ENCODE results near the gene NOS2.

The NOS2 gene

GRCh38 chr17:27818401-27819105 lies 18.2 kb upstream of the NOS2 start:
- no peak for FAIRE-seq

GRCh38 chr17:27817731-27818130 lies 17.4 kb upstream of the NOS2 start:
- FAIRE-seq, result no peak

GRCh38 chr17:27816946-27817345 lies 16.6 kb upstream of the NOS2 start:
- no peak for FAIRE-seq

GRCh38 chr17:27811961-27812360 lies 11.6 kb upstream of the NOS2 start:
- no peak for FAIRE-seq

- FAIRE-seq, result no peak
Observed at GRCh38 chr17:27810902-27811557, 10.7 kb upstream of the NOS2 start.

GRCh38 chr17:27810211-27810901 lies 10.0 kb upstream of the NOS2 start:
- no peak for FAIRE-seq

- no peak for FAIRE-seq
Observed at GRCh38 chr17:27809555-27809954, 9.2 kb upstream of the NOS2 start.

- FAIRE-seq, result no peak
Observed at GRCh38 chr17:27808628-27809027, 8.3 kb upstream of the NOS2 start.

- no peak for FAIRE-seq
Observed at GRCh38 chr17:27807567-27808470, 7.5 kb upstream of the NOS2 start.

GRCh38 chr17:27805520-27806146 lies 5.3 kb upstream of the NOS2 start:
- FAIRE-seq, result no peak

GRCh38 chr17:27804113-27804512 lies 3.8 kb upstream of the NOS2 start:
- no peak for FAIRE-seq

- FAIRE-seq, result no peak
Observed at GRCh38 chr17:27802962-27803680, 2.8 kb upstream of the NOS2 start.

- FAIRE-seq, result no peak
Observed at GRCh38 chr17:27802033-27802432, 1.7 kb upstream of the NOS2 start.

- FAIRE-seq, result no peak
Observed at GRCh38 chr17:27798376-27798775, 2.0 kb downstream of the NOS2 start.

- no peak for FAIRE-seq
Observed at GRCh38 chr17:27797390-27798091, 2.8 kb downstream of the NOS2 start.

GRCh38 chr17:27793906-27794569 lies 6.3 kb downstream of the NOS2 start:
- FAIRE-seq, result no peak

- no peak for FAIRE-seq
Observed at GRCh38 chr17:27793168-27793905, 7.0 kb downstream of the NOS2 start.

- FAIRE-seq, result no peak
Observed at GRCh38 chr17:27792095-27792494, 8.2 kb downstream of the NOS2 start.

GRCh38 chr17:27788919-27789318 lies 11.4 kb downstream of the NOS2 start:
- FAIRE-seq, result no peak

Measured in colon (tissue), 2 donors.